GM18517 (cell line): ENCODE results near the gene MINPP1.

ENCODE experiments used
- ATAC-seq: cut with Tn5 transposase; IDR thresholded peaks from one replicate; pipeline ENCODE4 v1.9.1; 2021; ENCODE audit warnings: mild to moderate bottlenecking, moderate library complexity; ENCODE audit not compliant: unreplicated experiment

The MINPP1 gene

DNA sequence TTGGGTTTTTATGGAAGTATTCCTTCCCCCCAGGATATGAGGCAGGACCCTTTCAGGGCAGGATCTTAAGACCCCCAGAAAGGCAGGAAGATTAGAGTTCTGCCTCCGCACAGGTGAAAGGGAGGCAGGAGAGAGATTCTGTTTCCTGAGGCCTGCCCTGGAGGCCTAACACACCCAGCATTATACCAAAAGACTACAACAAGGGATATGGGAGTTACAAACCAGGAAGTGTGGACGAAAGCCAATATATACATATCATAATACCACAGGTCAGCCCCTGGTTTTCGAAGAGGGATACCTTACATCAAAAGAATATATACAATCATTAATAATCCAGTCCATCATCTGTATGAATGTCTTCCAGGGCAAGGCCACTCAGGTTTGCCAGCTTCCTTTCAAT lies 14.2 kb downstream of the MINPP1 start:
- no peak for ATAC-seq

DNA sequence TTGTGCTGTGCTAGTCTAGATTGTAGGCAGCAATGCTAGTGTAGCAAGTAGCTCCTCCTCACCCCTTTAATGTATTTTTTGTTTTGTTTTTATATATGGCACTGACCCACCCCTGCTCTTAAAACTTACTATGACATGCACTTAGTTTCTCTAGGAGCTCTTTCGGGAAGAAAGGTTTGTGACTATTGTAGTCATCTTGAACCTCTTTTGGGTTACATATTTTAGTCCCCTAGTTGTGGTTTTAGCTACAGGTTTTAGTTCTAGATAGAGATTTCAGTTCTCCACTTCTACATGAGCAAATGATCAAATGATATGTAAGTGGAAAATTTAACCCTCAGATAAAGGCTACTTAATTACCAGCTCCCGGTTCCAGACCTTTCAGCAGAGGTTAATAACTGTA lies 14.9 kb downstream of the MINPP1 start:
- ATAC-seq = no peak

DNA sequence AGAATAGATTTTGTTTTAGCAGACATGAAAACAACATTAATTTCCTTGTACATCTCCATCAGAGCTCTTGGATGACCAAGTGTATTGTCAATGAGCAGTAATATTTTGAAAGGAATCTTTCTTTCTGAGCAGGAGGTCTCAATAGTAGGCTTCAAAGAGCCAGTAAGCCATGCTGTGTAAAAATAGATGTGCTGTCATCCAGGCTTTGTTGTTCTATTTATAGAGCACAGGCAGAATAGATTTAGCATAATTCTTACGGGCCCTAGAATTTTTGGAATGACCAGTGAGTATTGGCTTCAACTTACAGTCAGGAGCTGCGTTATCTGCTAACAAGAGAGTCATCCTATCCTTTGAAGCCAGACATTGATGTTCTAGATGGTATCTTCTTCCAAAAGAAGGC lies 19.0 kb downstream of the MINPP1 start:
- ATAC-seq = no peak

DNA sequence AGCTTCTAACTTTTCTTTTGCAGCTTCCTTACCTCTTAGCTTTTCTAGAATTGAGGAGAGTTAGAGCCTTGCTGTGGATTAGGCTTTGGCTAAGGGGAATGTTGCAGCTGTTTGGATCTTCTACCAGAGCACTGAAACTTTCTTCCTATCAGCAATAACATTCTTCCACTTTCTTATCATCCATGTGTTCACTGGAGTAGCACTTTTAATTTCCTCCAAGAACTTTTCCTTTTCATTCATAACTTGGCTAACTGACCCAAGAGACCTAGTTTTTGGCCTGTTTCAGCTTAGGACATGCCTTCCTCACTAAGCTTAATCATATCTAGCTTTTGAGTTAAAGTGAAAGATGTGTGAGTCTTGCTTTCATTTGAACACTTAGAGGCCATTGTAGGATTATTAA lies 19.6 kb downstream of the MINPP1 start:
- no peak for ATAC-seq

DNA sequence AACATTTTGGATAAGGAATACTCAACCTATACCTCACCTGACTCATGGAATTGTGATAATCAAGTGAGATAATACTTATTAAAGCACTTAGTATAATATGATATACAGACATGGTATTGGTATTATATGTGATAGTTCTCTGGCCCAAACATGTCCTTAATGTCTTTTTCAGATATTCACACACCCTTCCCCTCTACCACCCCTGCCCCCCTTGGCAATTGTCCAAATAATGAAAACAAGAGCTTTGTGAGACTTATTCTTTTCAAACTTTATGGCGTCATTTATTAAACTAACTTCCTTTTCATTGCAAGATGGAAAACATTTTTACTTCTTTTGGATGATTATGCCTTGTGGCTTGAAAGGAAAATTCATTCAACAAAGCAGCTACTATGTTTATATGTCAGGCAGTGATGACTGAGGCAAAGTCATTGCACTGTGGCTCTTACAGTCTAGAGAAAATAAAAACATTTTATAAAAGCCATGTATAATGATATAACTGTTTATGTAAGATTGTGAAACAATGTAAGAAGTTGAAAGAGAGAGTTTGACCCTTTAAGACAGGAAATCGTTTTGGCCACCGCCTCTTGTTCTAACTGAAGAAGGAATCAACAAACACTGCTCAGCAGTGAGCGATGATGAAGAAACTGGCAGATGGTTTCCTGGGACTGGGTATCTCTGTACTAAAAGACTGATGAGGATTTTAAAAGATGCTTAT lies 27.4 kb downstream of the MINPP1 start:
- ATAC-seq = no peak

DNA sequence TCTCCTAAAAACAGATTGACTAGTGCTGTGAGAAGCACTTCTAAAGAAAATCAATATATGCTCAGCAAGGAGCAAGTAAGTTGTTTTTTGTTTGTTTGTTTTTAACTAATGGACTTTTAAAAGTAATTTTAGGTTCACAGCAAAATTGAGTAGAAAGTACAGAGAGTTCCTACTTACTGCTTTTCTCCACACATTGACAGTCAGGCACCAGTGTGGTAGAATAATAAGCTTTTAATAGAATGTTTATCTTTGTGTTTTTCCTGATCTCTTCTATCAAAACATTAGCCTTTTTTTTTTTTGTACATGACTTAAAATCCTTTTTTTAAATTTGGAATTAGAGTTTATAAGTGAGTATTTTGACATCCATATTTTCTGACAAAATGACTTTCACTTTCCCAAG lies 28.0 kb downstream of the MINPP1 start:
- ATAC-seq = no peak

DNA sequence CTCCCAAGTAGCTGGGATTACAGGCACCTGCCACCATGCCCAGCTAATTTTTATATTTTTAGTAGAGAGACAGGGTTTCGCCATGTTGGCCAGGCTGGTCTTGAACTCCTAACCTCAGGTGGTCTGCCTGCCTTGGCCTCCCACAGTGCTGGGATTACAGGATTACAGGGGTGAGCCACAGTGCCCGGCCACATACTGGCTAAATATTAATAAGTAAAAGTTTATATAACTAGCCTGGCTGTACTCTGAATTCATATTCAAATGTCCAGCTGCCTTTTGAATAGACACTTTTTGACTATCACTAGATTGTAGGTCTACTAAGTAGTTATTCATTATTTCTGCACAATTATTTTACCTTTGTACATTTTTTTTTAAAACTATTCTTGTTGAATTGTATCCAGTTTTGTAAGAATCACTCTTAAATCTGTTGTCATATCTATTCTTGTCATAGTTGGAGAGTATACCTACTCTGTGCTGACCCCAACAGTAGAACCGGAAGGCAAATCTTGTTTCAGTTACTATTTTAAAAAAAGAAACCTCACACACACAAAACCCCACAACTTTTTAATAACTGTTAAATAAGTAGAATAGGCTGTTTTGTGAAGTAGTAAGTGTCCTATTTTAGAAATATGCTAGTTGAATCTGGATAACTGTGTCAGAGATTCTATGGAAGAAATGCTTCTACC lies 29.6 kb downstream of the MINPP1 start:
- ATAC-seq = peak; percentile 62

DNA sequence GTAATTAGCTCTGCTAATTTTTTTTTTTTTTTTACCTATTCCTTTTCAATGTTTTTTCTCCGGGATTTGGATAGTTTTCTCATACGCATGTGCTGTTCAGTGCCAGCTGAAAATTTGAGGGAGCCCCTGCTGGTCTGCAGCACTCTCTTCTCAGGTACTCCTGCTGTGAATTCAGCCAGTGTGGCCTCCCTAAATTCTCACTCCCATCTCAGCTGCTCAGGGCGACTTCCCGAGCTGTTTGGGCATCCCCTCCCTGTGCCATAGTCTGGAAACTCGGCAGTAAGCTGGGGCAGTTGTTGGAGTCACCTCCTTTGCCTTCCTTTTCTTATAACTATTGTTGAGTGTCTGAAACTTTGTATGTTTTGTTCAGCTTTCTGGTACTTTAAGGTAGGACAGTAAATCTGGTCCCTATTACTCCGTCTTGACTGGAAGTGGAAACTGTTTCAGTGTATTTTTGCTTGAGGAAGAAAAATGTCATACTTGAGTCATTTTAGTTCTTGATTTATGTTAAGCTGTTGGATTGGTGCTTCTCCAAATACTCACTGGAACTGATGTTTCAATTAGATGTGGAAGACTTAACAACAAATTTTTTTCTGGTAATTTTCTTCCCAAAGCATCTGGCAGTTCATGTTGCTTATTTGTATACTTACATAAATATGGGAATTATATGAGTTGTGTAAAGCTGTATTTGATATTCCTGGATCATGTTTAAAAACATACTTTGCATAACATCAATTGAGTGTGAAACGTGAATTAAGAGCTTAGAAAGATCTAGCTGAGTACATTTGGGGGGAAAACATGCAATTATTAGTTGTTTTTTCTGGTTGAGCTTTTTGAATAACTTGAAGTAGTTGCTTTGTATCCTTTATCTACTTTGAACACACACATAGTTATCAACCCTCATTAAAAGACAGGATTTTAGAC lies 33.7 kb downstream of the MINPP1 start:
- no peak for ATAC-seq

DNA sequence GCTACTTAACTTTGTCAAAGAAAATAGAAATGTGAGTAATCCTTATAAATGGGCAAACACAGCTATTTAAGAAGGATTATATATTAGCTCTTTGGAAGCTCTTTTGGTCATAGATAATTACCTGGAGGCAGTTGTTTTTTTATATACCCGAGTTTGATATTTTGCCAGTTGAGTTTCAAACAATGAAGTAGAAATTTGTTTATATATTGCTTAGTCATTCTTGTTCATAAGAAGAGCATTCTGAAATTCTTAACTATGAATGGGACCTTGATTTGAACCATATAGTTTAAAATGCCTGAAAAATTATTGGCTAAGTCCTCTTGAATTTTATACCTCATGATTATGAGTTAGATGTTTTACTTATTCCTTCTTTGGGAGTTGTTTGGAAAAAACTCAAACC lies 36.4 kb downstream of the MINPP1 start:
- no peak for ATAC-seq

DNA sequence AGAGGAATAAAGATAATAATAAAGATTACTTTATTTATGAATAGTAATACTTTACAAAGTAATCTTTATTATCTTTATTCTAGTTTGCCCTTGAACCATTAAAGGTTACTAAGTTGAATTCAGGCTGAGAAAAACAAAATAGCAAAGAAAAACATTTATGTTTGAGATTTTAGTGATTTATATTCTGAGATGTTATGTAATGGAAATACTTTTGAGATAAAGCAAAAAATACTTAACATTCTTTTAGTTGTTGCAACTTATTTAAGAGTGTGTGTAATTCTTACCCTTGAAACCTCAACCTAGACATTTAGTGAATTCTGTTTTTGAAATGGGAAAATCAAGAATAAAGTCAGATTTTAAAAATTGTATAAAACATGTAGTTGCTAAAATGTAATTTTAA lies 40.0 kb downstream of the MINPP1 start:
- ATAC-seq = no peak

DNA sequence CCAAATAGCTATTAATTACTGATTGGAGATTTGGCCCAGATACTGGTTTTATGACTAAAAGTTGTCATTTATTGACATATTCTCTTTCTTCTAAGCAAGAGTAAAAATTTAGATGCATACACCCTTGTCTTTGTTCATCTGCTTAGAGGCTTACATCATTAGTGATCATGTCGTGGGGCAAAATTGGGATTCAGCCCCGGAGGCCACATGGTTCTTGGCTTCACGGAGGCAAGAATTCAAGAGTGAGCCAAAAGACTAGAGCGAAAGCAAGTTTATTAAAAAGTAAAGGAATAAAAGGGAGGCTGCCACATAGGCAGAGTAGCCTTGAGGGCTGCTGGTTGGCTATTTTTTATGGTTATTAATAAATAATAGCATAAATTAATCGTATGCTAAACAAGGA lies 41.1 kb downstream of the MINPP1 start:
- no peak for ATAC-seq

DNA sequence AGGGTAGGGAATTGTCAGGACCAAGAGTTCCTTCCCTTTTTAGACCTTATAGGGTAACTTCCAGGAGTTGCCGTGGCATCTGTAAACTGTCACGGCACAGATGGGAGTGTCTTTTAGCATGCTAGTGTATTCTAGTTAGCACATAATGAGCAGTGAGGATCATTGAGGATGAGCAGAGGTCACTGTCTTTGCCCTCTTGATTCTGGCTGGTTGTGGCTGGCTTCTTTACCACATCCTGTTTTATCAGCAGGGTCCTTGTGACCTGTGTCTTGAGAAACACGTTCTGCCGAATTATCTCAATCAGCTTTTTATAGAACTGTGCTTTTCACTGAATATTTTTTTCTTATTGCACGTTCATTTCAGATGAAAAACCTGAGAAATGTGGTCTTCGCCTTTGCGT lies 41.5 kb downstream of the MINPP1 start:
- ATAC-seq = no peak

DNA sequence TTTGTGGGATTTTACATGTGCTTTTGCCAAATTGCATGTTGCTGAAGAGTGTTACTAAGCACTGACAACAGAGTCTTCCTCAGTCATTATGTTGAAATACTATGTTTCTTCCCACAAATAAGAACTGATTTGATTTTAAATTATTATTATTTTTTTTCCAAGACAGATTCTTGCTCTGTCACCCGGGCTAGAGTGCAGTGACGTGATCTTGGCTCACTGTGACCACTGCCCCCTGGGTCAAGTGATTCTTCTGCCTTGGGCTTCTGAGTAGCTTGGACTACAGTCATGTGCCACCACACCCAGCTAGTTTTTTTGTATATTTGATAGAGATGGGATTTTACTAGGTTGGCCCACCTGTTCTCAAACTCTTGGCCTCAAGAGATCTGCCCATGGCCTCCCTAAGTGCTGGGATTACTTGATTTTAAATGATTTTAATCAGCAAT lies 42.3 kb downstream of the MINPP1 start:
- no peak for ATAC-seq

DNA sequence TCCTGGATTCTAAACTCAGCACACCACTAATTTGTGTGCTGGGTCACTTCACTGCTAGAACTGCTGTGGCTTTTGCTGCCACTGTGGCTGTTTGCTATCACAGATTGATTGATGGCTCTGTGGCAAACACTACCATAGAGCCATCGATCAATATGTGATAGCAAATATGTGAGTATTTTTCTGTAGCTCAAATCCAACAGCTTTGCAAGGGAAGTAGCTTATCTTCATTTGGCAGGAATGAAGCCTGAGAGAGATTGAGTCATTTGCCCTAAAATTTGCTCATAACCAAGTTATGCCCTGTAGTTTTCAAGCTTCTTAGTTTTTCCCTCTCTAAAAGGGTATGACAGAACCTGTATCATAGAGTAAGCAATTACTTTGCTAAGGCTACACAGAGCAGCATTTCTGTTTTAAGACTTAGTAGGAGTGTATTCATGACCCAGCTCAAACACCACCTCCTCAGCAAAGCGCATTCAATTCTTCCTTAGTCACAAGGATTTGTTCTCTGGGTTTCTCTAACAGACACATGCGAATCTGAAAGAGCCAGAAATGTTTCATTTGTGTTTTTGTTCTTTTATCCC lies 43.1 kb downstream of the MINPP1 start:
- no peak for ATAC-seq

DNA sequence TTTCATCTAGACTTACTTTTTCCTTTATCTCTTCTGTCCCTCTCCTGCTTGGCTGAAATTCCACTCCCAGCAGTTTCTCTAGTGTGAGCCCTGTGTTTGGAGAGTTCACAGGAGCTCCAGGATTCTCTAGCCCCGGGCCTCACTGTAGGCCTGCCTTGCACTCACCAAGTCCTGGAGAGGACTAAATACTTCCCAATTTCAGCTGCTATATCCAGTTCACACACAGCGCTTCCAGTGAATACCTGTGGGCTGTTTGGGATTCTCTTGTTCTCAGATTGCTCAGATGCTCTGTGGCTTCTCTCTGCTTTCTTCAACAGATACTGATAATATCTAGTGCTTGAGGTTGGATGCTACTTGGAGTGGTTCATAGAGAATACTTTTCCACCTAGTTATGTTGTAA lies 46.0 kb downstream of the MINPP1 start:
- ATAC-seq = no peak

DNA sequence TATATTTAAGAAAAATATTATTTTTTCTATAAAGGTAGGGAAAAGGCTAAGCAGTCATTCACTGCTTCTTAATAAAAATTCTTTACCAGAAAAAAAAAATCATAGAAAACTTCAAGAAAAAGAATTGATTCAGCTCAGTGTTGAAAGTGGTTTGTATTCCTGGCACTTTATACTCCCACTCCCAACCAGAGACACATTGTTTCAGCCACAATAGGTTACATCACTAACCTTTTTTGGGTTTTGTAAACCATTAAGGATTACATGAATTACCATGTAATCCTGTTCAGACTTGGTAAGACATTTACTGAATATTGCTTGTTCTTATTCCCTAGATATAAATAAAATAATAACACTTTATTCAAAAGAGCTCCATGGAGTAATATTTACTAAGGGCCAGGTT lies 46.6 kb downstream of the MINPP1 start:
- ATAC-seq = no peak

DNA sequence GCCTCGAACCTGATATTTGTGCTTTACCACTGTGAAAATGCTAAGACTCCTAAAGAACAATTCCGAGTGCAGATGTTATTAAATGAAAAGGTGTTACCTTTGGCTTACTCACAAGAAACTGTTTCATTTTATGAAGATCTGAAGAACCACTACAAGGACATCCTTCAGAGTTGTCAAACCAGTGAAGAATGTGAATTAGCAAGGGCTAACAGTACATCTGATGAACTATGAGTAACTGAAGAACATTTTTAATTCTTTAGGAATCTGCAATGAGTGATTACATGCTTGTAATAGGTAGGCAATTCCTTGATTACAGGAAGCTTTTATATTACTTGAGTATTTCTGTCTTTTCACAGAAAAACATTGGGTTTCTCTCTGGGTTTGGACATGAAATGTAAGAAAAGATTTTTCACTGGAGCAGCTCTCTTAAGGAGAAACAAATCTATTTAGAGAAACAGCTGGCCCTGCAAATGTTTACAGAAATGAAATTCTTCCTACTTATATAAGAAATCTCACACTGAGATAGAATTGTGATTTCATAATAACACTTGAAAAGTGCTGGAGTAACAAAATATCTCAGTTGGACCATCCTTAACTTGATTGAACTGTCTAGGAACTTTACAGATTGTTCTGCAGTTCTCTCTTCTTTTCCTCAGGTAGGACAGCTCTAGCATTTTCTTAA lies 47.7 kb downstream of the MINPP1 start:
- no peak for ATAC-seq

DNA sequence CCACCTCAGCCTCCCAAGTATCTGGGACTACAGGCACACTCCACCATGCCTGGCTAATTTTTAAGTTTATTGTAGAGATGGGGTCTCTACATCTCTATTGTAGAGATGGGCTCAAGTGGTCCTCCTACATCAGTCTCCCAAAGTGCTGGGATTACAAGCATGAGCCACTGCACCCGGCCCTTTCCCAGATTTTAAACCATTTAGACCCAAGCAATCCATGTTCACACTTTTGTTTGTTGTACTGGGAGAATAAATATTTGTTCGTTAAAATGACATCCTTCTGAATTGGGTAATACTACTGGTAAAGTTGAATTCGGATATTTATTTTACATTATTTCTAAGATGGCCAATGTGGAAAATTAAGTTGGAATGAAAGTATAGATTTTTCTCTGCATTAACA lies 52.7 kb downstream of the MINPP1 start:
- no peak for ATAC-seq

DNA sequence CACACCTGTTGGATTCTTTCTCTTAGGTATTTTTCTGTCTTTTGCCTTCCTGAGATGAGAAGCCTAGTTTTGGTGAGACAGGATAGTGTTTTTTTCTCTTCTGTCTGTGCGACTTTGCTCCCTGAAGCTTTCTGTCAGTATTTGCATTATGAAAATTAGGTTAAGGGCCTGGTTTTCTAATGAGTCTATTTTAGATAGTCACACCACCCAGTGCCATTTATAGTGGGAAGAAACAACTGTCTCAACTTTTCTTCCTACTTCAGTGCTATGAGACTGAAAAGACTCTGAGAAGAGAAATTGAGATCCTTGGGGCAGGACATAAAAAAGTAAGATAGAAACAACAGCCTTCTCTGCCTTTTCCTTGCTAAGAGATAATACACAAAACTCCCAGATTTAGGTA lies 53.6 kb downstream of the MINPP1 start:
- no peak for ATAC-seq

DNA sequence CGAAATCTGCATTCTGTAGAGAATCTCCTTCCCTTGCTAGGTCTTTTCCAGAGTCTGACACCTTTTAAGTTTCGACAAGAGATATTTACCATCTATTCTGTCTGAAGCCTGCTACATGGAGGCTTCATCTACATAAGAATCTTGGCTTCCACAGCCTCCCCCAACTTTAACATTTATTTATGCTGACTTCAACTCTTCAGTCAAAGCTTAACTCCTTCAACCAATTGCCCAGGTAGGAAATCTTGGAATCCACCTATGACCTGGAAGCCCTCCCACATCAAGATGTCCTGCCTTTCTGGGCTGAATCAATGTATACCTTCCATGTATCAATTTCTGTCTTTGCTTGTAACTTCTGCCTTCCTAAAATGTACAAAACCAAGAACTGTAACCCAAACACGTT lies 54.7 kb downstream of the MINPP1 start:
- no peak for ATAC-seq
